Measurements from ENCODE around the gene PDIA6.

The PDIA6 gene

DNA sequence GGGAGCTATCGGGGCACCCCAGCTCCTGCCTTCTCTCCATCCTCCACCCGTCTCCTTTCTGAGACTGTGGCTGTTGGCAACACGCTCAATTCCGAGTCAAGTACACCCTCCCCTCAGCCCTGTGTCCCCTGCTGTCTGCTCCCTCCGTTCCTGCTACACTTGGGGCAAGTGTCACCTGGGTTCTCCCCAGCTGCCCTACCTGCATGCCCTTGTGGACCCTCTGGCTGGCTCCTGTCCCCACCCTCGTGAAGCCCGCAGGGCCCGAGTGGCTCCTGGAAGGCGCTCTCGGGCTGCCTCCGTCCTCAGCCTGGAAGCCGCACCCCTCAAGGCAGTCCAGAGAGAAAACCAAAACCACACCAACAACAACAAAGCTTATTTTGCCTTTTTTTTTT is 33.9 kb downstream of the PDIA6 start:
- DNase-seq = no peak

DNA sequence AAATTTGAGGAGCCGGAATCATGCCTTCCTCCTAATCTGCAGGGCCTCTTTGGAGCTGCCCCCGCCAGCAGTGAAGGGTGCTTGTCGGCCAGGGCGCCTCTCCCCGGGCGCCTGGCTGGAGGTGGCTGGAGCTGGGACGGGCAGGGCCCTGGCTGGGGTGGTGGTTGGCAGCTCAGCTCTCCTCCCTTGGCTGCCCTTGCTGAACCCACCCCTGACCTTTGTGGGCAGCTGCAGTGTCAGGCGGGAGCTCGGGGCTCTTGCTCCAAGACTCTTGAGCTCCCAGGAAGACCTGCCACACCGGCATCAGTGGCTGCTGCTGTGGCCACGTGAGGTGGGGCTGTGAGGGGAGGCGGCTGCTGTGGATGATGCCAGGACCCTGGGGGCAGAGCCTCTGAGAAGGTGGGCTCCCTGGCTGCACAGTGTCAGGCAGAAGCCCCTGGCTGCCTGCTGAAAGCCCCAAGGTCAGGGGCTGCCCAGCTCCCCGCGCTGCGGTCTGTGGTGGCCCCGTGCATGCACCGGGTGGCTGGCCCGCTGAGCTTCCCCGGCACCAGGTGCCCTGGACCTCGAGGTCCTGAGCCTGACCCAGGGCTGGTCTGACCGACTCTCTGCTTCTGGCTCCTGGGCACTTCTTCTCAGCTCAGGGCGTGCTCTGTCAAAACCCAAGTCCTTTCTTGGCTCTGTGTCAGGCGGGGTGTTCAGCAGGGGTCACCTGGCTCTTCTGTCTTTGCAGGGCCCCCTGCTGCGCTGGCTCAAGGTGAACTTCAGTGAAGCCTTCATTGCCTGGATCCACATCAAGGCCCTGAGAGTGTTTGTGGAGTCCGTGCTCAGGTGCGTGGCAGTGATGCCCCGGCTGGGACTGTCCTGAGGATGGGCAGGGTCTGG is 34.5 kb downstream of the PDIA6 start:
- no peak for DNase-seq

DNA sequence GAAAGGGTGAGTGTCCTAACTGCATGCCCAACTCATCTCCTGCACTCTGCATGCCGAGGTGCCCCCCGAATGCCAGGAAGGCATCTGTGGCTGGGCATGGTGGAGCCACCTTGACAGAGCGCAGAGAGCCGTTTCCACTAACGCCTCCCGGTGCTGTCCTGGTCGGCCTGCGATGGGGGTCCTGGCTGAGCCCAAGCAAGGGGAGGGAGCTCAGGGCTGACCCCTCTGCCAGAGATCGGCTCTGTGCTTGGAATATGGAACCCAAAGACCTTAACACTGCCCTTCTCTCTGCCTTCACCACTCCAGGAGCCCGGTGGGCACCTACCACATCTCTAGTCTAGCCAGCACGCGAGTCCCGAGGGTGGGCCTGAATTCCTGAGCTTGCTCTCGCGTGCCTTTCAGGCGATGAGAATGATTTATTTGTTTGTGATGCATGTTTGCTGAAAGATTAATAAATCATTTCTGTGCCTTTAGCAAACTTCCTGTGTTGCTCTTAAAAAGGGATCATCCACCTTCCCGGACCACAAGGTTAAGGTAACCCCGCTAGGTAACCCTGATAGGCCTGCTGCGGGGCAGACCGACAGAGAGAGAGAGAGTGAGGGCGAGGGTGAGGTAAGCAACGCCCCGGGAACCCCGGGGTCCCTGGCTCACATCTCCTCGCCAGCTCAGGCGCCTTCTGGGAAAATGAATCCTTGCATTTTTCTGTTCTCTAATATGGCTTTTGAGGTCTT is 35.3 kb downstream of the PDIA6 start:
- DNase-seq = no peak

DNA sequence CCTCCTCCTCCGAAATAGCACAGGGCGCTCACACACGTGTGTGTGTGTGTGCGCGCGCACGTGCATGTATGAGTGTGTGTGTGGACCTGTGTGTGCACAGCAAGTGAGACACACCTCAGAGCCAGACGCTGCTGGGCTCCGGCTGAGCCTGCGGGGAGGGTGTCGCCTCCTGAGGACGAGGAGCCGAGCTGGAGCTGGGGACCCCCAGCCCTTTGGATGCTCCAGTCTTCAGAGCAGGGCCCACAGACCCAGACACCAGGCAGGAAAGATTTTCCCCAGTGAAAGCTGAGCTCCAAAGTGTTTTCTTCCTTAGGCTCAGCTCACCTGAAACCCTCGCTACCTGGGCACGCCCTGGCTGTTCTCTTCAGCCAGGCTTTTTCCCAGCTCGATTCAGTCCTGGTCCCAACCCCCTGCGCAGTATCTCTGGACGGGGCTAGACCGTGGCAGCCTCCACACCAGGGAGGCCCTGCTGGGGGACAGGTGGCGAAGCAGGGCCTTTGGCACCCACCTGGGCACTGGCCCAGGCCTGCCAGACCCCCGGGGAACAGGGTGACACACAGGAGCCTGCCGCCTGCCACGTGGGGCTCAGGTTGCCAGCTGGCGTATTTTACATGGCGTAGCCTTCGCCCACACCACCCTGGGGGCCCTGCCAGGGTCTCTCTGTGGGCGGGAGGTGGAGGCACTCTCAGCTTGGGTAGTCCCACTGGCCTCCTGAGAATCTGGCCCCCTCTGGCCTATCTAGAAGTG is 36.2 kb downstream of the PDIA6 start:
- DNase-seq = no peak

DNA sequence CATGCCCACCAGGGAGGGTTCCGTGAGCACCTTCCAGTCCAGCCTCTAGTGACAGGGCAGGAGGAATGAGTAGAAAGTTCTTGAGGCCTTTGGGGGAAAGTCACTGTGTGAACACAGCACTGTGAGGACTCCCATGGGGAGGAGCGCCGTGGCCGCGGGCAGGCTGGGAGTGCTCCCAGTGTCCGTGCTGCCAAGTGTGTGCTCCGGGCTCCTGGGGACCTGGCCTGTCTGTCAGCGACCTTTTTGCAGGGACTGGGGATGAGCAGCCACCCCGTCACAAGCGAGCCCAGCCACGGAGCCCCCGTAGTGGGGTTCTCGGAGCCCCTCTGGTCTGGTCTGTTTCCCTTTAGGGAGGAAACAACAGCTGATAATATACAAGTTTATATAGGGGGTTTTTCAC is 36.8 kb downstream of the PDIA6 start:
- DNase-seq = no peak

DNA sequence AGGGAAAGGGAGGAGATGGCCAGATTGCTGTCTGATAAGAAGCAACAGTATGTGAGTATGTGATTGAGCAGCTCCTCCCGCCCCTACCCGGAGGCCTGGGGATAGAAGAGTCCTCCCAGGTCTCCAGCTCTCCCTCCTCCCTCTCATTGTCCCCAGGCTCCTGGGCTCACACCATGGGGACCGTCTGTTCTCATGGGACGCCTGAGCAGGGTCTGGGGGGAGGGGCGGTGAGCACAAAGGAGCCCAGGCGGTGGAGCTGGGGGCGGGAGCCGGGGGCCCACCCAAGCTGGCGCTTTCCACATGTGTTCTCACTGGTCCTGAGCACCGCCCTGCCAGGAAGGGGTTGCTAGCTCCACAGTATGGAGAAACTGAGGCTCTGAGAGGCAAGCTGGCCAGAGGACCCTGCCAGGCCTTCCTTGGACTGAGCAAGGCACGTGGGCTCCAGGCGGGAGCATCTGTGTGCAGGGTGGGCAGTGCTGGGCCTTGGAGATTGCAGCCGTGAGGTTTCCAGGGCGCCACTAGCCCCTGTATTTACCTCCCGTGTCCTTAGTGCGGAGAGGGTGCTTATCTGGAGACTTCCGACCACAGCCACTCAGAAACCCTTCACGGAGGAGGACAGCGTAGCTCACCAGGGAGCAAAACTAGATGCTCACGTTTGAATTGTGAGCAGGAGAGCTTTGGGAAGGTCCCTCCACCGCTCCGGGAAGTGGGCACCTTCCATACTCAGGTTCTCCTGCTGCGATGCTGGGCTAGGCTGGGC is 37.4 kb downstream of the PDIA6 start:
- no peak for DNase-seq

DNA sequence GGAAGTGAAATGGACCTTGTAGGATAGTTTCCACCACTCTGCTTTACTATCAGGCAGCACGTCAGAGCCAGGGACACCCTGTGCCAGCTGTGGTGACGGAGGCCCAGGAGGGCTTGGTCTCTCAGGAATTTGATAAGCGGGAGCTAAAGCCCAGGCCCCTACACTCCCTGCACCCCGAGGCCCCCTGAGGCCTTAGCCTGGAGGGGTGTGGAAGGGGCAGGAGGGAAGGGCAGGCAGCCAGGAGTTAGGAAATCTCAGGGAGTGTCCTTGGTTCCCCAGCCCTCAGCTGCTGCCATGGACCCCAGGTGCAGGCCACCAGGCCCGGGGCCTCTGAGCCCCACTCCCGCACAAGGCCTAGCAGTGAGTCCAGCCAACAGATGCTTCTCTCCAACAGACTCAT is 38.2 kb downstream of the PDIA6 start:
- DNase-seq = no peak

DNA sequence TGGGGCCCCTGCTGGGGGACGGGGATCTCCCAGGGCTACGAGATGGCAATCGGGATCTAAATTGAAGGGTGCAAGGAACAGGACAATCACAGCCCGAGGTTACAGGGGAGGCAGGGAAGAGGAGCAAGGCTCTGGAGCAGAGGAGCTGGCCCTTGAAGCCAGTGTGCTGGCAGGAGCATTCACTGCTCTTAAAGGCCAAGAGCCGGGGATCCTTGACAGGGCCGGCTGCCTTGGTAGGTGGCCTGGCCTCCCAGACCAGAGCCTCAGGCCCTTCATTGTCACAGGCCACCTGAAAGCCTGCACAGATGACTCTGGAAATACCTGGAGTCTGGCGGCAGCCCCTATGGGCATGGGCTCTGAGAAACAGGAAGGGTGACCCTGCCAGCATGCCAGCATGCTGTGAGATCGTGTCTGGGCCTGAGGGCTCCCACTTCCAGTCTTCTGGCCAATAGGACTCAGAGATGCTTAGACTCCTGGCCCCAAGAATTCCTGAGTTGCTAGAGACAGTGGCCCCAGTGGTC is 38.7 kb downstream of the PDIA6 start:
- DNase-seq = no peak

DNA sequence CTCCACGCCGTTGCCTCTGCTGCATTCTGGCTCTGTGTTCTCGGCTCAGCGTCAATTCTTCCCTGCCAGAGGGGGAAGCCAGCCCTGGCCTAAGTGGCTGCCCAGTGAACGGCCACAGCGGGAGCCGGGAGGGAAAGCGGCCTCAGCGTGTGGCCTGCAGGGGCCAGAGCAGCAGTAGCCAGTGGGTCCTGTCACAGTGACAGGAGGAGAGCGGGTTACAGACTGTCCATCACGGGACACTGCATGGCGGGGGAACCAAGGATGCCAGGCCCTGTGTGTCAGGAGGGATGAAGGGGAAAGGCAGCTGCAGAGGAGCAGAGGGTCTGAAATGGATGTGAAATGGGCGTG is 39.7 kb downstream of the PDIA6 start:
- DNase-seq = no peak

DNA sequence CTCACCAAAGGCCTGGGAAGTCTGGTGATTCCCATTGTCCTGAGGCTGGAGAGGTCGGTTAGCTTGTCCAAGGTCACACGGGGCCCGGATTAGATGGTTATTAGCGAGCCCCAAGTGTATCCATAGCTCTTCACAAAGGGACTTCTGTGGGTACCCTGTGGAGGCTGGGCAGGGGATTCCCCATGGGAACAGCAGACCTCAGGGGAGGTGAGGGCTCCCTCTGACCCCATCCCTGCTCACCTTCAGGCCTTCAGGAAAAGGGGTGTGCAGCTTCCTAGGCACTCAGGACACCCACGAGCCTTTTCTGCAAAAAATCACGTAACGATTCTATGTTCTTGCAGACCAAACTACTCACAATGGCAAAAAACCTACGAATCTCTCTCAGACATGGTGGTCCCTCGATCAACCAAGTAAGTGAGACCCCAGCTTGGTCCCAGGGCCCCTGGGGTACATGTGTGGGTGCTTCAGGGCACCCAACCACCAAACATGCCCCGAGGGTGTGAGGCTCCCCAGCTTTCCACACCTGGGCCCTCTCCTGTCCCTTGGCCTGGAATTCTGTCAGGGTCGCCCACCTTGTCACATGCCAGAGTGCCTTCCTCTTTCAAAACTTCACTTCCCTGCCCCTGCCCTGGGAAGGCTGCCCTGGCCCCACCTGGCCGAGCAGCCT is 40.3 kb downstream of the PDIA6 start:
- DNase-seq = no peak

DNA sequence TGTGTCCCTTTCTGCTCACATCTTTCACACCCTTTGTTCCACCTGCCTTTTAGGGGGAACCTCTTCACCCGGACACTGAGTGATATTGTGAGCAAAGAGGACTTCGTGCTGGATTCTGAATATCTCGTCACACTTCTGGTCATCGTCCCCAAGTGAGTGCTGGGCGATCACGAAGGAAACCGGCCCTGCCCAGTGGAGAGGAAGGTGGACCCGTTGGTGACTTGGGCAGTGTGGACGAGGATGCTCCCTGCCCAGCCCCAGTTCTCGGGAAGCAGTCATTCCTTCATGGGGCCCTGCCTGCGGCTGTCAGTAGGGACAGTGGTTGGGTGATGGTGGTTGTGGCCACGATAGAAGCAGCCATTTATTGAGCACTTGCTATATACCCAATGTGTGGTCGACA is 40.8 kb downstream of the PDIA6 start:
- DNase-seq = no peak

DNA sequence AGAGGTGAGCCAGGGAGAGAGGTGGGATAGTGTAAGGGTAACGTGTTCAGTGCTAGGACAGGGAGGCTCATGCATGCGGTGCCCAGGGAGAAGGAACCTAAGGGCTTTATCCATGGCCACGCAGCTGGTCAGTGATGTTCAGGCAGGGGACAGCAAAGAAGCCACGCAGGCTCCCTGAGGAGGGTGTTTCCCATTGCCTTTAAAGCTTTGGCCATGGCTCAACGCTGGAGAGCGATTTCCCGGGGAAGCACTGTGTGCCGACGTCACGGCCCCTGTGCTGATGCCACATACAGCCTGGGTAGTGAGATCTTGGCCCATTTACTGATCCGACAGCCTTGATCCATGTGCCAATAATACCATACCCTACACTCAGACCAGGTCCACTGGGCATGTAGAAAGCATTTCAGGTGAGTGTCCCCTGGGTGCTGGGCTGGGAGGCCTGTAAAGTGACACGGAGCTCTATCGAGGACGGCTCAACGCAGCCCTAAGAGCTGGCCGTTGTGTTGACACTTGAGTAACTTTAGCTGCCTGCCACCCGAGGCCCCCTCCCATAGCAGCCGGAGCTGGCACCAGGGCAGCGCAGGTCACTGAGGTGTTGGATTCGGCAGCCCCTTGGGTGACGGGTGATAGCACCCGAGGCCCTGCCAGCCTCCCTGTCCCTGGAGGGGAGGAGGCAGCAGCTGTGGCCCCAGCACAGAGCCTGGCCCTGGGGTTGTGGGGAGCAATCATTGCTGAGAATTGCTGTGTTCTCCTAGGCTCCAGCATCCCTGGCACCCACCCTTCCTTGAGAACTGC is 41.4 kb downstream of the PDIA6 start:
- no peak for DNase-seq

DNA sequence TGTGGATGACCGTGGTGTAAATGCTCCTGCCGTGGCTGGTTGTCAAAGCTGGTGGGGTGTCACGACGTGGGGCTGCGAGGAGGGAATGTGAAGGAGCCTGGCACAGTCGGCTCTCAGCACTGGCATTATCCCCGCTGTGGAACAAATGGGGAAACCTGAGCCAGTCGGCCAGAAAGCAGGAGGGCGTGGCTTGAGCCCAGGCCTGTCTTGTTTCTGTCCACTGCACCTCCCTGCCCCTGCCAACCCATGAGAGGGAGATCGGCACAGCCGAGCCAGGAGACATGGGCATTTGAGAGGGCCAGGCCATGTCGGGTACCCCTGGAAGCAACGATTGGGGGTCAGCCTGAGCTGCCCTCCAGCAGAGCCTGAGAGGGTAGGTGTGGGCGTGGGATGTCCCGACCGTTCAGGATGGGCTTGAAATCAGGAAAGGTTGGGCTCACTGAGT is 44.5 kb downstream of the PDIA6 start:
- no peak for DNase-seq

DNA sequence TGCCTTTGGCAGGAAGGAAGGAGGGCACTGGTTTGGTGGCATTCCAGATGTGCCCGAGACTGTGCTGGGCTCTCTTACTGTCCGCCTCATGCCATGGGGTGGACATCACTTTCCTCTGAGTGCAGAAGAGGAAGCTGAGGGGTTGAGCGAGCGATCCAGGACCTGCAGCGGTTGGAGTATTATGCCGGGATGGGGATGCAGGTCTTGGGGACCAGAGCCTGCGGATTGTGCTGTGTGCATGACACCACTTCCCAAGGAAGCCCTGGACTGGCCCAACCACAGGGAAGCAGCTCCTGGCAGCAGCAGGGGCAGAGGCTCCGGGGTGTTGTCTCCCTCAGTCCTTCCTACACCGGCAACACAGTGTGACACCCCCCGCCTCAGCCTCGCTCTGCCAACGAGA is 46.7 kb downstream of the PDIA6 start:
- no peak for DNase-seq

DNA sequence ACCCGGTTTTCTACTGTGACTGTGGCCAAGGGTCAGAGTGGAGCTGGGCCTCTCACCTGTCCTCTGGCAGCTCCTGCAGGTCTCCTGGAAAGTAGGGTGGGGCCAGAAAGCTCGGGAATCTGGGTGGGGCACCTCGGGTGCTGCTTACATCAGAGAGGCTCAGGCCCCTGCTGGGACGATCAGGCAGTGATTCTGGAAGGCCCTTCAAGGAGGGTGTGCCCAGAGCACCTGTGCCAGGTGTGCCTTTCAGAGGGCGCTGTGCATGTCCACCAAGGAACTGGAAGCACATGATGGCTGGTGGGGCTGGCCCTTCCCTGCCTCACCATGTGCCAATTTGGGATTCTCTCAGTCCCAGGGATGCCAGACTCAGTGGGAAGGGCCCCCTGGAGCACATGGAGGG is 47.1 kb downstream of the PDIA6 start:
- DNase-seq = no peak

DNA sequence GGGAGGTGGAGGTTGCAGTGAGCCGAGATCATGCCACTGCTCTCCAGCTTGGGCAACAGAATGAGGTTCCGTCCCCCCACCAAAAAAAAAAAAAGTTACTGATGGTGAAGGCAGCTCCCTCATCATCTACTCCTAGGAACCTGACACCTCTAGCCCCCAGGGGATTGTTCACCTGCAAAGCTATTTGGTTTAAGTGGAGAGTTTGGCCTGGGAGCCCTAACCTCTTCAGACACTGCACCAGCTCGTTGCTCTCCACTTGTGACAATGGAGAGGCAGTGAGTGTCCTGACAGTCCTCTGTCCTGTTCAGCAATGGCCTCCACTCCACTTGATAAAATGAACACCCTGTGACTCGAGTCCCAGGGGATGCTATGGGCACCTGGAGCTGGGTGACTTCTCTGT is 47.7 kb downstream of the PDIA6 start:
- no peak for DNase-seq

DNA sequence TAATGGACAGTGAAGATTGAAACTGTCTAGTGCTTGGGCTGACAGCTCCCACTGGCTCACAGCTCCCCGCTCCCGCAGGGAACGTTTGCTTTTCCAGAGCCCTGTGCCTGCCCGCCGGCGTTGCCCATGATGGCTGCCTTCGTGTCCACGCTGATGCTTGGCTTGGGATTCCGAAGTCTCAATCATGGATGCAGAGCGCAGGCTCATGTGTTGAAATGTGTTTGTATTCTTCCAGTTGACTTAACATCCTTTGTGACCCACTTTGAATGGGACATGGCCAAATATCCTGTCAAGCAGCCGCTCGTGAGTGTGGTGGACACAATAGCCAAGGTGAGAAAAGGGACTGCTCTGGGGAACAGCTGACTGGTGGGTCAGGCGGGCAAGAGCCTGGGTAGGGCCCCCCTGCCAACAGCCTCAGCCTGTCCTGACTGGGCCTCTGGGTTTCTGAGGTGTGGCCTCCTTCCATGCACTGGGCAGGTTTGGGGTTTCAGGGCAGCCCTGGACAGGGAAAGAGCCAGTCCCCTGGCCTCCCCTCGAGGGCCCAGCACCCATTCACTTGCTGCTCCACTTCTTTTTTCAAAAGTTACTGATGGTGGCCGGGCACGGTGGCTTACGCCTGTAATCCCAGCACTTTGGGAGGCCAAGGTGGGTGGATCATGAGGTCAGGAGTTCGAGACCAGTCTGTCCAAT is 48.3 kb downstream of the PDIA6 start:
- no peak for DNase-seq

DNA sequence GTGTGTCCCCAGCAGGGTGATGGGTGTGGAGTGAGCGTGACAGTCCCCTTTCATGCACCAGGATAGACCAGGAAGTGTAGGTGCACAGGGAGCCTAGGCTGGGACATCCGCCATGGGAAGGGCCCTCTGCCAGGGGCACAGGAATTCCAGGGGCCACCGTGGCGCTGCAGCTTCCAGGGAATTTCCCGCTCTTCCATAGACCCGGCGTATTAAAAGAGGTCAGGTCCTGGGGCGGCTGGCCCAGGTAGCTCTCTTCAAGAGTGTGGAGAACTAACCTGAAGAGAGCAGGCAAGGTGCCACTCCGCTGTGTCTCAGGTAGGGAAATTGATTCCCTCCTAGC is 49.2 kb downstream of the PDIA6 start:
- DNase-seq = no peak

DNA sequence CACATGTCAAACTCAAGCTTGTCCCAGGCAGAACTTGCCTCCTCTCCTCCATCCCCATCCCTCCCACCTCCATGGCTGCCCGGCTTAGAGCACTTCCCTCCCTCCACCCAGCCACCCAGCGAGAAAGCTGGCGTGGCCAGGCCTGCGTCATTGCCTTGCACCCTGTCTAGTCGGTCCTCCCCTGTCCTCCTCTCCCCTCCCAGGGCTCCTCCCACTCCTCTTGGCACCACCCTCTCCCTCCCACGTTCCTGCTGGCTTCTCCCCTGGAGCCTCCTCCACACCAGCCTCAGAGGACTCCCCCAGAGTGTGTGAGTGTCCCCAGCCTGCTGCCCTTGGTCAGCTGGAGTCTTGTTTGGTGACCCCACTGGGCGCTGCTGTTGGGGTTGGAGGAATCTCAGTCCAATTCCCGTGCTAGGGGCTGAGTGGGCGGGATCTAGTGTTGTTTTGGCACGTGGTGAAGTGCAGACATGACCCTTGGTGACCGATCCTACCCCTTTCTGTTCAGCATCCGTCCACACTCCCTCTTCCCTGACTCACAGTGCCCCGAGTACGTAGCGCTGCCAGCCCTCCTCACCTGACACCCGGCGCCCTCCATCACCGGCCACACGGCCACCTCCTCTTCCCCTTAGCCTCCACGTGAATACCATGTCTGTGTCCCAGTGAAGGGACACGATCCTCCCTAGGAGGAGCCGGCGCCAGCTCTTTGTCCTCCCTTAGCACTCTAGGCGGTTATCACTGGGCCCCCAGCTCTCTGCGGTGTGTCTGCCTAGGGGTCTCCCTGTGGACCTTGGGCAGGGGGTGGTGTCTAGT is 49.7 kb downstream of the PDIA6 start:
- no peak for DNase-seq

DNA sequence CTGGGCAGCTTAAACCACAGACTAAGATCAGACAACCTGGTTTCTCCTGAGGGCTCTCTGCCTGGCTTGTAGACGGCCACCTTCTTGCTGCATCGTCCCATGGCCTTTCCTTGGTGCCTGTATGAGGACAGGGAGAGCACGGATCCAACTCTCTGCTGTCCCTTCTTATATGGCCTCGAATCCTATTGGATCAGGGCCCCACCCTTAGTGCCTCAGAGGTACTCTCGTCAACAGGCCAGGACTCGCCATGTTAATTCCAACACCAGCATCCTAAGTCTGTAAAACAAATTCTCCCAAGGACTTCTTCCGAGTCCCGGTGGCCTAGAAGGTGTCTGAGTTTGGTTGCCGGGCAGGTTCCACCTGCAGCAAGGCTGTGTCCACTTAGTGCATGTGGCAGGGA is 51.0 kb downstream of the PDIA6 start:
- DNase-seq = no peak

Measured in DMS79 treated with DMSO at 0.1 percent for 48 hours (cell line).